Stomach (tissue), 9 donors: ENCODE results near the gene SUCLA2. TPM values are rescaled to one million over a fixed set of nuclear protein-coding genes. Genes with fewer than 3 reads are reported as not detected.

Experiments
- DNase-seq, 2 donors: peaks; one replicate each; pipeline versions ENCODE4 v3.0.0 to v3.0.0-alpha.2; 2013 to 2019
- H3K27ac ChIP-seq, 5 donors: fragments of 200-600 bp in 4 of 5; sonication (generic) in 4 of 5; one replicate each; pipeline ENCODE4 v1.5.1; 2013 to 2019; ENCODE audit warnings: mild to moderate bottlenecking in 1 of 5, moderate library complexity in 1 of 5
- H3K27me3 ChIP-seq, 3 donors: fragments of 200-600 bp; sonication (generic); one replicate each; pipeline ENCODE4 v1.5.1; 2017 to 2019; ENCODE audit warnings: mixed run types in 1 of 3
- H3K36me3 ChIP-seq, 4 donors: fragments of 200-600 bp; sonication (generic); 1 replicate in 3 of 4; 2 replicates in 1 of 4; pipeline ENCODE4 v1.5.1; 2016 to 2019
- H3K4me1 ChIP-seq, 4 donors: fragments of 200-600 bp; sonication (generic); one replicate each; pipeline ENCODE4 v1.5.1; 2016 to 2019
- H3K4me3 ChIP-seq, 4 donors: fragments of 200-600 bp; sonication (generic) in 3 of 4; one replicate each; pipeline ENCODE4 v1.5.1; 2016 to 2019; ENCODE audit warnings: mild to moderate bottlenecking in 1 of 4
- H3K9me3 ChIP-seq, 4 donors: fragments of 200-600 bp; sonication (generic); one replicate each; pipeline ENCODE4 v1.5.1; 2016 to 2019
- CTCF ChIP-seq, 7 experiments: fragments of 450-650 bp in 4 of 7; fragments of 200-600 bp in 3 of 7; sonication (generic) in 3 of 7; IDR thresholded peaks; one replicate each; pipeline ENCODE4 v1.5.1; 2016 to 2019; ENCODE audit warnings: antibody characterized with exemption in 7 of 7, control low read depth in 2 of 7, mild to moderate bottlenecking in 1 of 7
- EP300 ChIP-seq: sonication (generic); formaldehyde crosslinking; IDR thresholded peaks from one replicate; pipeline ENCODE4 v1.6.1; 2017; ENCODE audit warnings: antibody characterized with exemption
- POLR2A ChIP-seq, 4 donors: fragments of 450-650 bp; IDR thresholded peaks; one replicate each; pipeline ENCODE4 v1.6.1; 2016; ENCODE audit warnings: antibody characterized with exemption in 4 of 4, control low read depth in 2 of 4, mild to moderate bottlenecking in 1 of 4, moderate library complexity in 1 of 4
- POLR2AphosphoS5 ChIP-seq, 3 donors: sonication (generic); formaldehyde crosslinking; IDR thresholded peaks; one replicate each; pipeline ENCODE4 v1.6.1; 2016; ENCODE audit warnings: antibody characterized with exemption in 3 of 3
- WGBS, 5 donors: extraction: QIAGEN DNeasy Blood & Tissue Kit in 3 of 5; methylation state at CpG; one replicate each; pipeline versions ENCODE4 v1.1.5 to v1.1.7; 2013 to 2018; 5-methylcytosine and 5-hydroxymethylcytosine counted together
- intact Hi-C: fragments of 100-400 bp; cut with DNase I; formaldehyde crosslinking; loops from one replicate; pipeline ENCODE4 v1.15.1; 2023; ENCODE audit warnings: low total_unique reads
- polyA plus RNA-seq, 3 donors: library from polyadenylated mRNA; stranded (reverse); fragments of 200-250 nt; gene quantifications; one replicate each; pipeline ENCODE4 v1.2.3, GENCODE V29; 2013
- total RNA-seq, 5 donors: library from RNA; depleted of rRNA; stranded (reverse); fragments of >200 nt; gene quantifications; one replicate each; pipeline versions ENCODE4 v1.1.0 to v1.2.3, GENCODE V29; 2014 to 2016
- donor health status: healthy with polysubstance abuse.
- donor health status: Bipolar disorder and iron deficiency.
- donor health status: healthy.

SUCLA2 gene
- total and polyA plus RNA-seq, 8 donors, result 8.1 to 77.3 (median 33.5) TPM

GRCh38 chr13:48018637-48019036, 17.6 kb upstream of the SUCLA2 start:
- Histone ChIP-seq H3K9me3 (no peaks in the 10 kb centered on the region), H3K4me1 (no peaks in the 10 kb centered on the region), H3K36me3 (no peaks in the 10 kb centered on the region), H3K27me3 (no peaks in the 10 kb centered on the region), H3K27ac (no peak overlapping the region), H3K4me3 (no peak overlapping the region)
- no peak for DNase-seq
- WGBS, 5 donors, result 62 to 84% (median 67%) methylated on average over 2 of the region's 2 CpGs
- no peak for TF ChIP-seq POLR2AphosphoS5 (IDR thresholded peaks at IDR 0.05)
- TF ChIP-seq EP300, result no peak
- no peak for TF ChIP-seq POLR2A (IDR thresholded peaks at IDR 0.05)
- TF ChIP-seq CTCF (IDR thresholded peaks at IDR 0.05), result no peak
- intact Hi-C loops, result no loop called here

- 51 to 69% (median 53%) methylated on average over 2 of the region's 2 CpGs for WGBS, 5 donors
- H3K27me3 ChIP-seq, result no peaks in the 10 kb centered on the region
- no peak overlapping the region for H3K4me3 ChIP-seq
- peaks cover 0 to 7% (median 0%) of the 10 kb centered on the region in 4 donors for H3K4me1 ChIP-seq
- no peaks in the 10 kb centered on the region for H3K9me3 ChIP-seq
- intact Hi-C loops, result no loop called here
- no peak for DNase-seq
- H3K36me3 ChIP-seq, result peaks cover 0 to 4% (median 1%) of the 10 kb centered on the region in 4 donors
- H3K27ac ChIP-seq, result no peak overlapping the region
- no peak for TF ChIP-seq POLR2A (IDR thresholded peaks at IDR 0.05)
- no peak for TF ChIP-seq POLR2AphosphoS5 (IDR thresholded peaks at IDR 0.05)
- no peak for TF ChIP-seq CTCF (IDR thresholded peaks at IDR 0.05)
- TF ChIP-seq EP300, result no peak
Observed at GRCh38 chr13:48014359-48014758, 13.3 kb upstream of the SUCLA2 start.

GRCh38 chr13:48012668-48013067, 11.6 kb upstream of the SUCLA2 start:
- Histone ChIP-seq H3K27me3 (no peaks in the 10 kb centered on the region), H3K36me3 (peaks cover 0 to 4% (median 1%) of the 10 kb centered on the region in 4 donors), H3K4me1 (peaks cover 0 to 9% (median 0%) of the 10 kb centered on the region in 4 donors), H3K9me3 (no peaks in the 10 kb centered on the region), H3K4me3 (no peak overlapping the region), H3K27ac (no peak overlapping the region)
- intact Hi-C loops, result no loop called here
- DNase-seq, result no peak
- no peak for TF ChIP-seq EP300
- no peak for TF ChIP-seq POLR2A (IDR thresholded peaks at IDR 0.05)
- TF ChIP-seq CTCF (IDR thresholded peaks at IDR 0.05), result no peak
- TF ChIP-seq POLR2AphosphoS5 (IDR thresholded peaks at IDR 0.05), result no peak
- WGBS, 5 donors, result 96 to 100% (median 97%) methylated on average over 1 of the region's 1 CpG

GRCh38 chr13:48010698-48011097, 9.6 kb upstream of the SUCLA2 start:
- Histone ChIP-seq H3K36me3 (peaks cover 0 to 4% (median 1%) of the 10 kb centered on the region in 4 donors), H3K4me3 (no peak overlapping the region), H3K27me3 (no peaks in the 10 kb centered on the region), H3K27ac (no peak overlapping the region), H3K4me1 (peaks cover 0 to 9% (median 0%) of the 10 kb centered on the region in 4 donors), H3K9me3 (no peaks in the 10 kb centered on the region)
- TF ChIP-seq POLR2A (IDR thresholded peaks at IDR 0.05) (no peak), CTCF (IDR thresholded peaks at IDR 0.05) (no peak), EP300 (no peak), POLR2AphosphoS5 (IDR thresholded peaks at IDR 0.05) (no peak)
- intact Hi-C loops, result no loop called here
- no peak for DNase-seq
- 62 to 98% (median 73%) methylated on average over 3 to 4 of the region's 4 CpGs for WGBS, 5 donors
